Fibroblast of the aortic adventitia (primary cell): ENCODE results near the gene BRME1. TPM values are rescaled to one million over a fixed set of nuclear protein-coding genes. Genes with fewer than 3 reads are reported as not detected.
A peak's percentile ranks its signal among the peaks of the same experiment; 100 is the strongest.

ENCODE experiments used
- DNase-seq: peaks from one replicate; pipeline ENCODE4 v3.0.0-alpha.2; 2010; ENCODE audit warnings: low read depth
- H3K4me3 ChIP-seq: 2 replicates; pipeline ENCODE4 v1.5.1; 2011; ENCODE audit warnings: low read depth, mild to moderate bottlenecking, control low read depth, low read length, moderate library complexity
- total RNA-seq: library from RNA; depleted of rRNA; stranded (reverse); fragments of >200 nt; gene quantifications from 2 replicates; pipeline ENCODE4 v1.2.3, GENCODE V29; 2012; ENCODE audit warnings: low replicate concordance
- TF ChIP-seq, protein P1 (sequence below): IDR thresholded peaks from 2 replicates; pipeline ENCODE4 v1.5.1; 2011; ENCODE audit warnings: mild to moderate bottlenecking, low read length, control low read depth, inconsistent platforms; ENCODE audit not compliant: insufficient read depth

BRME1 gene
- total RNA-seq, 1 donor = 1.8 TPM

DNA sequence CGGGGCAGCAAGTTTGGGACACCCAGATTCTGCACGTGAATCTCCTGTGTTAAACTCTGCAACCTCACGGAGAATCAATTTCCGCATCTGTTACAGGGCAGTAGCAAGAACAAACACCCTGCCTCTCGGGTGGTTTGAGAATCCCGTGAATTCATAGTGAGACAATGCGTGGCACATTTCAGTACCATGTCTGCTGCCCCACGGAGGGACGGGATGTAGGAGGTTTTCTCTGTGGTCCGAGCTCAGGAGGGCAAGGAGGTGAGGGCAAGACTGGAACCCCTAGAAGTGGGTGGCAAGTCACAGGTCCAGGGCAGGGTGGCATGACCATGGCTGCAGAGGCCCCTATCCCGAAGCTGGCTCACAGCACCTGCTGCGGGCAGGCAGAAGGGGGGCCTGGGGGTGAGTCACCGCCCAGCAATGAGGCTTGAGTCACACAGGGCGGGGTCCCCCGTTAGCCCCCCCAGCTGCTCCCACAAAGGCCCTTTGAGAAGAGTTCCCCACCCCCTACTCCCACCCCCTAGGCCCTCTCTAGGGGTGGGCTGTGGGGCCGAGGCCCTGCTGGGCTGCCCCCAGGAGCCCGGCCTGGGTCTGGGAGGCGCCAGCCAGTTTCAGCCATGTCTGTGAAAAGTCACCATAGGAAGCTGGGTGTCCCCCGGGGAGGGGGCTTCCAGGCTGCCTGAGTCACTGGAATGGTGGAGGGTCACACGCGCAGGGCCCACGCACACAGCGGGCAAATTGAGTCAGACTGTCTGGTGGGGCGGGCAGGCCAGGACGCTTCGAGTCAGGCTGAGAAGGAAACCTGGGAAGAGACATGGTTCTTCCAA, 54.8 kb downstream of the BRME1 start:
- H3K4me3 ChIP-seq = peak overlapping the region; percentile 35
- TF ChIP-seq, protein P1, sequence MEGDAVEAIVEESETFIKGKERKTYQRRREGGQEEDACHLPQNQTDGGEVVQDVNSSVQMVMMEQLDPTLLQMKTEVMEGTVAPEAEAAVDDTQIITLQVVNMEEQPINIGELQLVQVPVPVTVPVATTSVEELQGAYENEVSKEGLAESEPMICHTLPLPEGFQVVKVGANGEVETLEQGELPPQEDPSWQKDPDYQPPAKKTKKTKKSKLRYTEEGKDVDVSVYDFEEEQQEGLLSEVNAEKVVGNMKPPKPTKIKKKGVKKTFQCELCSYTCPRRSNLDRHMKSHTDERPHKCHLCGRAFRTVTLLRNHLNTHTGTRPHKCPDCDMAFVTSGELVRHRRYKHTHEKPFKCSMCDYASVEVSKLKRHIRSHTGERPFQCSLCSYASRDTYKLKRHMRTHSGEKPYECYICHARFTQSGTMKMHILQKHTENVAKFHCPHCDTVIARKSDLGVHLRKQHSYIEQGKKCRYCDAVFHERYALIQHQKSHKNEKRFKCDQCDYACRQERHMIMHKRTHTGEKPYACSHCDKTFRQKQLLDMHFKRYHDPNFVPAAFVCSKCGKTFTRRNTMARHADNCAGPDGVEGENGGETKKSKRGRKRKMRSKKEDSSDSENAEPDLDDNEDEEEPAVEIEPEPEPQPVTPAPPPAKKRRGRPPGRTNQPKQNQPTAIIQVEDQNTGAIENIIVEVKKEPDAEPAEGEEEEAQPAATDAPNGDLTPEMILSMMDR = no peak
- peak; percentile 94 for DNase-seq

DNA sequence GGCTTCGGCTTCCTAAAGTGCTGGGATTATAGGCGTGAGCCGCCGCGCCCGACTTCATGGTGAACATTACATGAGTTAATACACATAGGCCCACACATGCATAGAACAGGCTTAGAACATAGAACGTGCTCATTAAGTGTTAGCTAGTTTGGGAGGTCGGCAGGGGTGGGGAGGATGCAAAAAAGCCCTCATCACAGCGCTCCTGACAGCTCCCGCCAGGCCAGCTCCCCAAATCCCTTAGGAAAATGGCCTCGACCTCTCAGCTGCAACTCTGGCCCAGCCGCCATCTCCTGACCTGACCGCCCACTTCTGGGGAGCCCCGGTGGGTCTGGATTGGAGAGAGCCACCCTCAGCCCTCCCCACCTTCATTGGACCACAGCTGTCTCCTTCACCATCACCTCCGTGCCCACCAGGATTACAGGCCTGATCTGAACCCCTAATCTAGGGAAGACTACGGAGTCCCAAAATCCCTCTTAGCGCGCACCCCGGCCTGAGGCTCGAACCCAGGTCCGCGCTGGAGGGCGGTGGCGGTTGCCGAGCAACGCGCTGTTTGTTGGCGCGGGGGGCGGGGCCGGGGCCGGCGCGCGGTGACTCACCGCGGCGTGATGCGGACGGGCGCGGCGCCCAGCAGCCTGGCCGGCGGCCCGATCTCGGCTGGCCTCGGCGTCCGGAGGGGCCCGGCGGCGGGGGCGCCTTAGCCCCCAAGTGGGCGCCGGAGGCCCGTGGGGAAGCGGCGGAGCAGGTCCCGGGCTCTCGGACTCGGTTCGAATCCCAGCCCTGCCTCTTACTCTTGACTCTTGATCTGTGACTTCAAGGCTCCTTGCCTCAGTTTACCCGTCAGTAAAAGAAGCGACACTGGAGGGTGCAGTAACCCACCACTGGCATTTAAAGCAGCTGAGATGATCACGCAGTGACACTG, 55.7 kb downstream of the BRME1 start:
- TF ChIP-seq, protein P1 = no peak
- H3K4me3 ChIP-seq = peak overlapping the region; percentile 35
- DNase-seq = peak; percentile 73

DNA sequence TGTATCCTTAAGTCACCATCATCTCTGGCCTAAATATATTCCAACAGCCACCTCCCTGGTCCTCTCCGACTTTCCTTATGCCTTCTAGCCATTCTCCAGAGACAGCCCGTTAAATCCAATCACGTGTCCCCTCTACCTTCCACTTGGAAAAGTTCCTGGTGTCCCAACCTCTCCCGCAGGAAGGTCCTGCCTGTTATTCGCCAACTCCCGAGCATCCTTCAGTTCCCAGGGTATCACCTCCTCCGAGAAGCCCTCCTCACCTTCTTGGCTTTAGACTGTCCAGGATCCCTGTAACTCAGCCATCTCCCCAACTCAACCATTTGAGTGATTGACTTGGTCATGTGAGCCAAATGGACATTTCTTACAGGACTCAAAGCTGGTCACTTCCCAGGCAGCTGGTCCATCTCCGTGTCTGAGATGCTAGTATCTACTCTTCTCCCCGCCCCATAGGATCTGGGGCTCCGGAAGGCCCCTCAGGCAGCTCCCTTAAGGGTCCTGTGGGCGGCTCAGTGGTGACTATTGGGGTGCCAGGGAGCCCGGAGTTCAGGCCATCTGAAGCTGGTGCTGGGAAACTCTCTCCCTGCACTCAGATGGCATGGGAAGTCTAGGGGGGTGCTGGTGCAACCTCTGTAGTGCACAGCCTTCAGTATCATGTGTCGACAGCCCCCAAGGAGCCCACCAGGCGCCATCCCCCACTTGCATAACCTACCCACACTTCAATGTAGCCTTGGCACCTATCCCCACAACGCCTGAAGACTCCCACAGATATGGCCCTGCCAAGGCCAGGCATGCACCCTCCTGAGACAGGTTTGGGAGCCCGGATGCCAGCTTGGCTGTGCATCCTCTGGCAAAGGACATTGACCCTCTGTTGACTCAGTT, 56.9 kb downstream of the BRME1 start:
- TF ChIP-seq, protein P1 = no peak
- no peak overlapping the region for H3K4me3 ChIP-seq
- DNase-seq = no peak

DNA sequence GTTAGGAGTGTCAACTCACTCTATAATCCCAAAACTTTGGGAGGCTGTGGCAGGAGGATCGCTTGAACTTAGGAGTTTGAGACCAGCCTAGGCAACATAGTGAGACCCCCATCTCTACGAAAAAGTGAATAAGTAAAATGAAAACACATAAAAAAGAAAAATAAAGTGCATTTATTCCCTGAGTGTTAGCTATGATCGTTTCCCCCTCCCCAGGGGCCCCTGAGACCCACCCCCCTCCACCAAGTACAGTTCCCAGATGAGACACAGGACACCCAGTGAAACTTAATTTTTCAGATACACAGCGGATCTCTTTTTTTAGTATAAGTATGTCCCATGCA, 57.6 kb downstream of the BRME1 start:
- TF ChIP-seq, protein P1 = no peak
- no peak for DNase-seq
- H3K4me3 ChIP-seq = no peak overlapping the region

DNA sequence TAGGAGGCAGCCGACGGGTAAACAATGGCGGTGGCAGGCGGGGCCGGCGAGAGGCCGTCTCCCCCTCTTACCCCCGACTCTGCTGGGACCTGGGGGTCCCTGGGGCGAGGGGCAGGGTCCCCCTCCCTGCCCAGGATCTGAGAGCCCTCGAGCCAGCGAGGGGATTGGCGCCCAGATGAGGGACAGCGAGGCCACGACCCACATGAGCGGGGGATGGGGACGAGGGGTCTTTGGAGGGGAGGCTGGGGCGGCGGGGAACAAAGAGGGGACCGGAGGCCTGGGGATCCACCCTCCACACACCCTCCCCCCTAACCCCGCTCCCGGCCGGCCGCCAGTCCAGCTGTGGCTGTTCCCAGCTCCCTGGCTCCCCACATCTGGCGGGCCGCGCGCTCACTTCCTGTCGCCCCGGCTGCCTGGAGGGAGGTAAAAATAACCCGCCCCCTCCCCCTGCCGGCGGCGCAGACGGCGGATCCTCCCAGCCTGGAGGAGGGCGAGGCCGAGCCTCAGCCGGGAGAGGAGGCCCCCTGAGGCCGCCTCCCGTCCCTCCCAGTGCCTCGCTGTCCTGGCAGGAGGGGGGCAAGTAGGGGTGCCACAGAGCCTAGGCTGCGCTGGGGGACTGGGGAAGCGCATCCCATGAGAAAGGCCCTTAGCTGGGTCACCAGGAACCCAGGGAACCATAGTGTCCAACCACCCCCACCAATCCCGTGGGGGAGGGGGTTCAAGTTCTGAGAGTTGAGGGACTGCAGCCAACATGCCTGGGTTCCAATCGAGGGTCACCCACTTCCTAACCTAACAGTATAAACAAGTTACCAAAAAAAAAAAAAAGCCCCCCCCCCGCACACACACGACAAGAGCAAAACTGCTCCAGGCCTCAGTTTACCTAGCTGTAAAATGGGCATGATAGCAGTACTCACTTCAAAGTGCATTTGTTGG, 58.2 kb downstream of the BRME1 start:
- peak; percentile 90 for DNase-seq
- TF ChIP-seq, protein P1 = peak; percentile 12
- H3K4me3 ChIP-seq = peak overlapping the region; percentile 65
